C4-2B (cell line): ENCODE measurements around the gene APOBR.
A peak's percentile ranks its signal among the peaks of the same experiment; 100 is the strongest.

ENCODE experiments used
- H3K27ac ChIP-seq: fragments of 450-650 bp; 2 replicates; pipeline ENCODE4 v1.5.1; 2017
- ZFX ChIP-seq: fragments of 450-650 bp; IDR thresholded peaks from 2 replicates; pipeline ENCODE4 v1.6.1; 2017
- TF ChIP-seq, protein P1 (sequence below): fragments of 450-650 bp; conservative IDR thresholded peaks from 2 replicates; pipeline ENCODE4 v1.5.1; 2017; ENCODE audit warnings: mild to moderate bottlenecking

The APOBR gene

GRCh38 chr16:28527985-28528384 is 33.5 kb downstream of the APOBR start:
- TF ChIP-seq ZFX: no peak
- TF ChIP-seq, protein P1, sequence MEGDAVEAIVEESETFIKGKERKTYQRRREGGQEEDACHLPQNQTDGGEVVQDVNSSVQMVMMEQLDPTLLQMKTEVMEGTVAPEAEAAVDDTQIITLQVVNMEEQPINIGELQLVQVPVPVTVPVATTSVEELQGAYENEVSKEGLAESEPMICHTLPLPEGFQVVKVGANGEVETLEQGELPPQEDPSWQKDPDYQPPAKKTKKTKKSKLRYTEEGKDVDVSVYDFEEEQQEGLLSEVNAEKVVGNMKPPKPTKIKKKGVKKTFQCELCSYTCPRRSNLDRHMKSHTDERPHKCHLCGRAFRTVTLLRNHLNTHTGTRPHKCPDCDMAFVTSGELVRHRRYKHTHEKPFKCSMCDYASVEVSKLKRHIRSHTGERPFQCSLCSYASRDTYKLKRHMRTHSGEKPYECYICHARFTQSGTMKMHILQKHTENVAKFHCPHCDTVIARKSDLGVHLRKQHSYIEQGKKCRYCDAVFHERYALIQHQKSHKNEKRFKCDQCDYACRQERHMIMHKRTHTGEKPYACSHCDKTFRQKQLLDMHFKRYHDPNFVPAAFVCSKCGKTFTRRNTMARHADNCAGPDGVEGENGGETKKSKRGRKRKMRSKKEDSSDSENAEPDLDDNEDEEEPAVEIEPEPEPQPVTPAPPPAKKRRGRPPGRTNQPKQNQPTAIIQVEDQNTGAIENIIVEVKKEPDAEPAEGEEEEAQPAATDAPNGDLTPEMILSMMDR: no peak
- no peak overlapping the region for H3K27ac ChIP-seq

DNA sequence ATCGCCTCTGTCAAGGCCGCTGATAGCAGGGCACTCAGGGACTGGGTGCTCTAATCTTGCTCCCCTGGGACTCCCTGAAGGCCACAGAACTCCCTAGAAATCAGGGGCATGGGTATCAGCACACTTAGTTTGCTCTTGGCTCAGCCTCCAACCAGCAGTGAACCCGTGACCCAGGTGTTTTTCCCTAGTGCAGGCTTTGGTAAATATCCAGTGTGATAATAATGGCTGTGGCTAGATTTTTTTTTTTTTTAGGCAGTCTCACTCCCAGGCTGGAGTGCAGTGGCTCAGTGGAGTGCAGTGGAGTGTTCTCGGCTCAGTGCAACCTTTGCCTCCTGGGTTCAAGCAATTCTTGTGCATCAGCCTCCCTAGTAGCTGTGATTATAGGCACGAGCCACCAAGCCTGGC is 34.0 kb downstream of the APOBR start:
- H3K27ac ChIP-seq: no peak overlapping the region
- no peak for TF ChIP-seq ZFX
- TF ChIP-seq, protein P1: no peak

DNA sequence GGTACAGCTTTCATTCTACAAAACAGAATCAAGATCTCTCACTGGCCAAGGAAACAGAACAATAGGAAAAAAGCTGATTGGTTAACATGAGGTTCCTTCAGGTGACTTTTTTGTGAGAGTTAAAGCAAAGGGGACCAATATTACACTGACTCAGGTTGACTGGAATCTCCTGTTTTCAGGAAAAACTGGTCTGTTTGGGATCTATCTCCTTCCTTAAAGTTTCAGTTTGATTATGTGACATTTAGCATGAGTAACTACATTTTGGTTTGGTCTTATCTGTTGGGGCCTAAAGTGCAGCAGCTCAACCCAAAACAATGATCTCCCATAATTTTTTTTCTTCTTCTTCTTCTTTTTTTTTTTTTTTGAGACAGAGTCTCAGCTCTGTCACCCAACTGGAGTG is 34.7 kb downstream of the APOBR start:
- no peak overlapping the region for H3K27ac ChIP-seq
- TF ChIP-seq, protein P1: no peak
- TF ChIP-seq ZFX: no peak

- peak overlapping the region; percentile 19; the same call in 1 of the 2 replicates for H3K27ac ChIP-seq
- TF ChIP-seq, protein P1: no peak
- TF ChIP-seq ZFX: no peak
These were observed 37.6 kb downstream of the APOBR start for GRCh38 chr16:28531777-28532744.

GRCh38 chr16:28532940-28533647 is 38.7 kb downstream of the APOBR start:
- TF ChIP-seq, protein P1: no peak
- TF ChIP-seq ZFX: no peak

DNA sequence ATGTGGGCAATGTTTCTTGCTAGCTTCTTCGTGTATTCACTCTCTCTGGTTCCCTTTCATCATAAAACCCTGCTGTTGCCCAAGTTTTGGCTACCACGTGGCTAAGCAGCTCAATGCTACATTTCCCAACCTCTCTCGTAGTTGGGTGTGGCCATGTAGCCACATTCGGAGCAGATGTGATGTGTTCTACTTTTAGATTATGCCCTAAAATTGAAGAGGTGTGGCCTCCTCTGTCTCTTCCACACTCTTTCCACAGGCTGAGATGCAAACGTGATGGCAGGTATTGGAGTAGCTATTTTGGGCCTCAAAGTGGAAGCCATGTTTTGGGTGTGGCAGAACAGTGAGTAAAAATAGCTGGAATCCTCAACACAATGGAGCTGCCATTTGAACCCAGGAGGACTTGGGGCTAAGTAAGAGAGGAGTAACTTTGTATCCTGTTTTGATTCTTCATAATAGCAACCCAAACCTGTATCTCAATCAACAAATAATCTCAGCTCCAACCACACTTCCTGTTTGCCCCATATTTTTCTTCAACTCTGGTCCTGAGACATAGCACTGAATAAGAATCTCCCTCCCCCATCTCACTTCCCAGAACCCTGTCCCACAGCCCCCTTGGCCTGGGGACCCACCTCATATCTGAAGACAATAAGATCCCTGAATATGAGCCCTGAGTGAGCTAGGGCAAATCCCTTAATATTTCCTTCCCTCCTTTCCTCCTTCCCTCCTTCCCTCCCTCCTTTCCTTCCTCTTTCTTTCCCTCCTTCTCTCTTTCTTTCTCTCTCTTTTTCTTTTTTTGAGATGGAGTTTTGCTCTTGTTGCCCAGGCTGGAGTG is 40.3 kb downstream of the APOBR start:
- no peak overlapping the region for H3K27ac ChIP-seq
- no peak for TF ChIP-seq ZFX
- TF ChIP-seq, protein P1: no peak

More at GRCh38 chr16:28532940-28533647, 38.7 kb downstream of the APOBR start:
- H3K27ac ChIP-seq: peak overlapping the region; percentile 19; the same call in 1 of the 2 replicates
